ENCODE results near the gene TCEAL3.
A peak's percentile ranks its signal among the peaks of the same experiment; 100 is the strongest.

DNA sequence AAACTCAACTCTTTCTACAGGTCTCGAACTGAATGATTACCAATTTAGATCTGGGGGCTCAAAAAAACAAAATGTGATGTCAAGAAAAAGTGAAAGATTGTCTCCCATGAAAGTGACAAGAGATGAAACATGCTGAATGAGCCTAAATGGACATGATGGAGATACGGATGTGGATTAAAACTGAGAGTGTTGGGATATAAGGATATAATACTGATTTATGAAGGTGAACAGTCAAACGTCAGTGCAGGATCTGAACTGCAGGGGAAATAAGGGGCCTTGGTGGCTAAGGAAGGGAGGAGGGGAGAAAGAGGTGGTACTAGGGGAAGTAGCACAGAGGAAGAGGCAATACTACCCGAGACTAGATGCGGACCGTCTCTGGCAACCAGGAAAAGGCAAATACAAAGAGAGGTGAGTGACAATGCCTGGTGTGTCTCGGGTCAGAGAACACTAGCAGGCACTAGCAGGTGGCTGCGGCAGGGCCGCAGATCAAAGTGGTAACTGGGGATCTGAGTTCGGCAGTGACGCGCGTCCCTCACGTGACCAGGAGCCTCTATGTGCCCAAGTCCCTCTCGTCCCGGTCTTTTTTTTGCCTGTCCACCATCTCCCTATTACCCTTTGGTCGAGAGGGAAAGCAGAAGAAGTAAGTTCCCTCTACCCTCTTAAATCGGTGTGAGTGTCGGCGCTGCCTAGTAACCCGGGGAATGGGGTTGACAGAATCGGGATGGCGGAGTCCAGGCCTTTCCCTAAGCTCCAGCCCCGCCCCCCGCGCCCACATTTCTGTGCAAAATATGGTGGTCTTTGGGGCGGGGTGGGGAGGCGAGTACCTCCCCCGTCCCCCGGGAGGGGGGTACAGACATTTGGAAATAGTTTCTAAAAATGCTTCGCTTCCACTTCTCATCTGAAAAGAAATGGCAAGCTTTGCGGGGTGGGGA is 20.9 kb downstream of the TCEAL3 start, which contains the start of gene TCEAL1:
- TF ChIP-seq, protein P1, sequence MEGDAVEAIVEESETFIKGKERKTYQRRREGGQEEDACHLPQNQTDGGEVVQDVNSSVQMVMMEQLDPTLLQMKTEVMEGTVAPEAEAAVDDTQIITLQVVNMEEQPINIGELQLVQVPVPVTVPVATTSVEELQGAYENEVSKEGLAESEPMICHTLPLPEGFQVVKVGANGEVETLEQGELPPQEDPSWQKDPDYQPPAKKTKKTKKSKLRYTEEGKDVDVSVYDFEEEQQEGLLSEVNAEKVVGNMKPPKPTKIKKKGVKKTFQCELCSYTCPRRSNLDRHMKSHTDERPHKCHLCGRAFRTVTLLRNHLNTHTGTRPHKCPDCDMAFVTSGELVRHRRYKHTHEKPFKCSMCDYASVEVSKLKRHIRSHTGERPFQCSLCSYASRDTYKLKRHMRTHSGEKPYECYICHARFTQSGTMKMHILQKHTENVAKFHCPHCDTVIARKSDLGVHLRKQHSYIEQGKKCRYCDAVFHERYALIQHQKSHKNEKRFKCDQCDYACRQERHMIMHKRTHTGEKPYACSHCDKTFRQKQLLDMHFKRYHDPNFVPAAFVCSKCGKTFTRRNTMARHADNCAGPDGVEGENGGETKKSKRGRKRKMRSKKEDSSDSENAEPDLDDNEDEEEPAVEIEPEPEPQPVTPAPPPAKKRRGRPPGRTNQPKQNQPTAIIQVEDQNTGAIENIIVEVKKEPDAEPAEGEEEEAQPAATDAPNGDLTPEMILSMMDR (IDR thresholded peaks at IDR 0.05): peak in 2 of 6 experiments; percentile 16 to 25
- TF ChIP-seq POLR2A (IDR thresholded peaks at IDR 0.05): peak in 1 of 2 donors; percentile 55
